Neural cell (in vitro differentiated cells): ENCODE results near the gene NOM1.

Experiments used
- RAD21 ChIP-seq: fragments of 450-650 bp; conservative IDR thresholded peaks from 2 replicates; pipeline ENCODE4 v1.6.1; 2014; ENCODE audit warnings: antibody characterized with exemption, mild to moderate bottlenecking, moderate library complexity
- SMC3 ChIP-seq: fragments of 450-650 bp; conservative IDR thresholded peaks from 2 replicates; pipeline ENCODE4 v1.6.1; 2014; ENCODE audit warnings: antibody characterized with exemption, mild to moderate bottlenecking, moderate library complexity; ENCODE audit not compliant: poor library complexity
- TAF1 ChIP-seq: IDR thresholded peaks from 2 replicates; pipeline ENCODE4 v1.6.1; 2012; ENCODE audit warnings: low read depth
- TF ChIP-seq, protein P1 (sequence below): fragments of 450-650 bp; IDR thresholded peaks from 2 replicates; pipeline ENCODE4 v1.5.1; 2014; ENCODE audit warnings: antibody characterized with exemption, mild to moderate bottlenecking, moderate library complexity; ENCODE audit not compliant: poor library complexity, severe bottlenecking
- TF ChIP-seq, protein P2 (sequence below): IDR thresholded peaks from 2 replicates; pipeline ENCODE4 v1.6.1; 2012; ENCODE audit warnings: borderline replicate concordance

DNA sequence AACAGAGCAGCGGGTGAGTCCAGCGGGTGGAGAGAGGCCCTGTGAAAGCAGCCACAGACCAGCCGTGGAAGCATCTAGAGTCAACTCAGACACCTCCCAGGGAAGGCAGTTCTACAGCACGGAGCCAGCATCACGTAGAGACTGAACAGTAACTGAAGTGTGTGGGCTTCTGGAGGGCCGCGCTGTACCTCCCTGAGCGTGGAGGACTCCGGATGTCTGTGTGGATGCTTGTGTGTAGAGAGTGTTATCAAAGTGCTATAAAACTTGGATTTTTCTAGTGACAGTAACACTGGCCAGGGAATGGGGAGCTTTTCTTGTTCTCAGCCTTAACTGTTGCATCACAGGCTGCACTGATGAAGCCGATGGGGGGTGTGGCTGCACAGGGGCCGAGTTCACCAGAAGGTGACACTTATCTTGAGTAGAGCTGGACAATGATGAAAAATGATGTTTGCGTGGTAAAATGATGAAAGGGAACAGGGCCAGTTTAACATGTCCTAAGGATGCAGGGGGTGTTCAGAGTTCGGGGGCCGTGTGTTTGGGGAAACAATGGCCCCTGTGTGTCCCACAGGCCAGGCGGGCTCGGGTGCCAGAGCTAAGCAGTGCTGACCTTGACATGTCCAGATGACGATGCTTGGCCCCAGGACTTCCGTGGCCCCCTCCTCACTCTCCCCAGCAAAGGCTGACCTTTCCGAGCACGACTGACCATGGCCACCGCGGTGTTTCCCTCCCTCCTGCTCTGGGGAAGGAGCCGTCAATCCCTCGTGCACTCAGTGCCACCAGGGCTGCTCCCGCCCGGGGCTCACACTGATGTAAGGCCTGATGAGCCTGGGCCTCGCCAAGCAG, 39.1 kb downstream of the NOM1 start:
- TF ChIP-seq RAD21 (no peak), TAF1 (no peak), SMC3 (no peak)
- TF ChIP-seq, protein P1, sequence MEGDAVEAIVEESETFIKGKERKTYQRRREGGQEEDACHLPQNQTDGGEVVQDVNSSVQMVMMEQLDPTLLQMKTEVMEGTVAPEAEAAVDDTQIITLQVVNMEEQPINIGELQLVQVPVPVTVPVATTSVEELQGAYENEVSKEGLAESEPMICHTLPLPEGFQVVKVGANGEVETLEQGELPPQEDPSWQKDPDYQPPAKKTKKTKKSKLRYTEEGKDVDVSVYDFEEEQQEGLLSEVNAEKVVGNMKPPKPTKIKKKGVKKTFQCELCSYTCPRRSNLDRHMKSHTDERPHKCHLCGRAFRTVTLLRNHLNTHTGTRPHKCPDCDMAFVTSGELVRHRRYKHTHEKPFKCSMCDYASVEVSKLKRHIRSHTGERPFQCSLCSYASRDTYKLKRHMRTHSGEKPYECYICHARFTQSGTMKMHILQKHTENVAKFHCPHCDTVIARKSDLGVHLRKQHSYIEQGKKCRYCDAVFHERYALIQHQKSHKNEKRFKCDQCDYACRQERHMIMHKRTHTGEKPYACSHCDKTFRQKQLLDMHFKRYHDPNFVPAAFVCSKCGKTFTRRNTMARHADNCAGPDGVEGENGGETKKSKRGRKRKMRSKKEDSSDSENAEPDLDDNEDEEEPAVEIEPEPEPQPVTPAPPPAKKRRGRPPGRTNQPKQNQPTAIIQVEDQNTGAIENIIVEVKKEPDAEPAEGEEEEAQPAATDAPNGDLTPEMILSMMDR, result no peak
- TF ChIP-seq, protein P2, sequence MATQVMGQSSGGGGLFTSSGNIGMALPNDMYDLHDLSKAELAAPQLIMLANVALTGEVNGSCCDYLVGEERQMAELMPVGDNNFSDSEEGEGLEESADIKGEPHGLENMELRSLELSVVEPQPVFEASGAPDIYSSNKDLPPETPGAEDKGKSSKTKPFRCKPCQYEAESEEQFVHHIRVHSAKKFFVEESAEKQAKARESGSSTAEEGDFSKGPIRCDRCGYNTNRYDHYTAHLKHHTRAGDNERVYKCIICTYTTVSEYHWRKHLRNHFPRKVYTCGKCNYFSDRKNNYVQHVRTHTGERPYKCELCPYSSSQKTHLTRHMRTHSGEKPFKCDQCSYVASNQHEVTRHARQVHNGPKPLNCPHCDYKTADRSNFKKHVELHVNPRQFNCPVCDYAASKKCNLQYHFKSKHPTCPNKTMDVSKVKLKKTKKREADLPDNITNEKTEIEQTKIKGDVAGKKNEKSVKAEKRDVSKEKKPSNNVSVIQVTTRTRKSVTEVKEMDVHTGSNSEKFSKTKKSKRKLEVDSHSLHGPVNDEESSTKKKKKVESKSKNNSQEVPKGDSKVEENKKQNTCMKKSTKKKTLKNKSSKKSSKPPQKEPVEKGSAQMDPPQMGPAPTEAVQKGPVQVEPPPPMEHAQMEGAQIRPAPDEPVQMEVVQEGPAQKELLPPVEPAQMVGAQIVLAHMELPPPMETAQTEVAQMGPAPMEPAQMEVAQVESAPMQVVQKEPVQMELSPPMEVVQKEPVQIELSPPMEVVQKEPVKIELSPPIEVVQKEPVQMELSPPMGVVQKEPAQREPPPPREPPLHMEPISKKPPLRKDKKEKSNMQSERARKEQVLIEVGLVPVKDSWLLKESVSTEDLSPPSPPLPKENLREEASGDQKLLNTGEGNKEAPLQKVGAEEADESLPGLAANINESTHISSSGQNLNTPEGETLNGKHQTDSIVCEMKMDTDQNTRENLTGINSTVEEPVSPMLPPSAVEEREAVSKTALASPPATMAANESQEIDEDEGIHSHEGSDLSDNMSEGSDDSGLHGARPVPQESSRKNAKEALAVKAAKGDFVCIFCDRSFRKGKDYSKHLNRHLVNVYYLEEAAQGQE, result no peak
